ENCODE results near the gene KDELR1. TPM values are rescaled to one million over a fixed set of nuclear protein-coding genes. Genes with fewer than 3 reads are reported as not detected.
A peak's percentile ranks its signal among the peaks of the same experiment; 100 is the strongest.

The KDELR1 gene
- total and polyA plus RNA-seq, 9 of the 15 experiments (the other 6 are each of a cell fraction or from before 2014, with no cell fraction given), result 6.1 to 165 (median 58.5) TPM

- TF ChIP-seq ZNF407 (IDR thresholded peaks at IDR 0.05; ENCODE audit: low read depth) (no peak), ZNF668 (CRISPR knock-in tag; IDR thresholded peaks at IDR 0.05) (no peak), JUNB (CRISPR knock-in tag; conservative IDR thresholded peaks at IDR 0.05) (no peak), DPF2 (IDR thresholded peaks at IDR 0.05) (0 out of 2 replicates have a peak, but pooled peaks have one; percentile 54), ZNF134 (CRISPR knock-in tag; conservative IDR thresholded peaks at IDR 0.05) (no peak), AFF1 (IDR thresholded peaks at IDR 0.05; ENCODE audit: low read depth in 1 of 2, partially characterized antibody in 2 of 2) (peak in 1 of 2 experiments; percentile 48), ZNF41 (CRISPR knock-in tag; conservative IDR thresholded peaks at IDR 0.05) (no peak), FOXA3 (CRISPR knock-in tag; conservative IDR thresholded peaks at IDR 0.05 in 1 of 2, IDR thresholded peaks at IDR 0.05 in 1 of 2) (peak in 1 of 2 experiments; percentile 16; a peak in 1 of 4 replicates), ZNF354B (CRISPR knock-in tag; IDR thresholded peaks at IDR 0.05) (no peak), DDX20 (tag; IDR thresholded peaks at IDR 0.05; ENCODE audit: low read depth) (no peak), CC2D1A (IDR thresholded peaks at IDR 0.05) (no peak; the same call in 1 of the 2 replicates), ZNF57 (CRISPR knock-in tag; IDR thresholded peaks at IDR 0.05) (no peak), MYNN (IDR thresholded peaks at IDR 0.05) (peak; percentile 76; the same call in 1 of the 2 replicates), MYNN (CRISPR knock-in tag; IDR thresholded peaks at IDR 0.05) (no peak)
These were observed 58.5 kb downstream of the KDELR1 start (continued) for GRCh38 chr19:48332662-48333466.

Data from K562 (cell line).